ENCODE measurements around the gene DACT1.
A peak's percentile ranks its signal among the peaks of the same experiment; 100 is the strongest.

Gene DACT1

DNA sequence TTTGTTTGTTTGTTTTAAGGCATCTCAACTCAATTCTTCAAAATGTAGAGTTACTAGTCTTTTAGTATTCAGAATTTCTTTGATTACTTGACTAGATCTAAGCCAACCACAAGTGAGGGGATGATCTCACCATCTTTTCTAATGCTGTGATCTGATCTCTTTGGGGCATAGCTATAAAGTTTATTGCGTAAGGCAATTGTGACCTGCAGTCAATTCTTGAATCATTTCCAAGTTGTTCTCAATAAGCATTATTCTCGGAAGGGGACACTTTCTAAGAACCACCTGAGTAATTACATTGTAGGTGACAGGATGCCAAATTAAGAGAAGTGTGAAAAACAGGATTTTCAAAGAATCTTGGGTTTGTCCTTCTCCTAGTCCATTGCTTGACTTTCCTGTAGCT is 13.1 kb downstream of the DACT1 start:
- no peaks in the 10 kb centered on the region for H3K9me3 ChIP-seq
- no peak for DNase-seq
- H3K36me3 ChIP-seq, result peaks cover 12 to 14% (median 13%) of the 10 kb centered on the region in 3 donors
- no peak overlapping the region for H3K27ac ChIP-seq
- H3K4me1 ChIP-seq, result peaks cover 0 to 12% (median 5%) of the 10 kb centered on the region in 4 donors
- TF ChIP-seq, protein P1, sequence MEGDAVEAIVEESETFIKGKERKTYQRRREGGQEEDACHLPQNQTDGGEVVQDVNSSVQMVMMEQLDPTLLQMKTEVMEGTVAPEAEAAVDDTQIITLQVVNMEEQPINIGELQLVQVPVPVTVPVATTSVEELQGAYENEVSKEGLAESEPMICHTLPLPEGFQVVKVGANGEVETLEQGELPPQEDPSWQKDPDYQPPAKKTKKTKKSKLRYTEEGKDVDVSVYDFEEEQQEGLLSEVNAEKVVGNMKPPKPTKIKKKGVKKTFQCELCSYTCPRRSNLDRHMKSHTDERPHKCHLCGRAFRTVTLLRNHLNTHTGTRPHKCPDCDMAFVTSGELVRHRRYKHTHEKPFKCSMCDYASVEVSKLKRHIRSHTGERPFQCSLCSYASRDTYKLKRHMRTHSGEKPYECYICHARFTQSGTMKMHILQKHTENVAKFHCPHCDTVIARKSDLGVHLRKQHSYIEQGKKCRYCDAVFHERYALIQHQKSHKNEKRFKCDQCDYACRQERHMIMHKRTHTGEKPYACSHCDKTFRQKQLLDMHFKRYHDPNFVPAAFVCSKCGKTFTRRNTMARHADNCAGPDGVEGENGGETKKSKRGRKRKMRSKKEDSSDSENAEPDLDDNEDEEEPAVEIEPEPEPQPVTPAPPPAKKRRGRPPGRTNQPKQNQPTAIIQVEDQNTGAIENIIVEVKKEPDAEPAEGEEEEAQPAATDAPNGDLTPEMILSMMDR (IDR thresholded peaks at IDR 0.05), result no peak
- intact Hi-C loops (cut with DNase I; ENCODE audit: low total_unique reads), result no loop called here
- no peaks in the 10 kb centered on the region for H3K27me3 ChIP-seq
- H3K4me3 ChIP-seq, result no peak overlapping the region

DNA sequence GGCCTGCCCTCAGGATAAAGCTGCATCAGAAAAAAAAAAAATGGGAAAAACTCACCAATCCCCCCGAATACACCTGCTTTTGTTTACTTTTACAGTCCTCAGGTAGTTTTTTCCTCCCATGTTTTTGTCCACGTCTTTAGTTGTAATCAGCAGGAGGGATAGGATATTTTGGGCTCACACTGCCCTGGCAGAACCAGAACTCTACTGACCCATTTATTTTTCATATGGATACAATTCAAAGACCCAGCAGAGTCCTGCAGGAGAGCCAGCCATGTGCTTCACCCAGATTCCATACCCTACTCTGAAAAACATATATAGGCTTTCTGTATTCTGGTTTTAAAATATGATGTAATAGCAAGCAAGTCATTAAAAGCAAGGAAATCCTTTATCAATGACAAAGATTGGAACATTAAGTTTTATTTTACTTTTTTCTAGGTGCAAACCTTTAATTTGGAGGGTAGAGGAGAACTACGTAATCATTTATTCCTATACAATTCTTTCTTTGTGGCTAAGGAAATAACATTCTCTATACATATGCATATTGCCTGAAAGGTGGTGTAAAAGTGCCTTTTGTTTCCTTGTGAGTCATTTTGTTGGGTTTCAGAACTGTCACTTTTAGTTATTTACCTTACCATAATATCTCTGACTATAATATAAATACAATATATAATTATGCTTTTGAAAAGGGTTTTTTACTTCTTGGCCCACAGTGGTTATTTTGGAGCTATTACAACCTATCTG is 19.1 kb downstream of the DACT1 start:
- Histone ChIP-seq H3K36me3 (no peaks in the 10 kb centered on the region), H3K27me3 (no peaks in the 10 kb centered on the region), H3K4me3 (no peak overlapping the region), H3K27ac (no peak overlapping the region), H3K4me1 (peaks cover 4 to 41% (median 10%) of the 10 kb centered on the region in 4 donors), H3K9me3 (no peaks in the 10 kb centered on the region)
- no peak for DNase-seq
- intact Hi-C loops (cut with DNase I; ENCODE audit: low total_unique reads), result no loop called here
- TF ChIP-seq, protein P1 (IDR thresholded peaks at IDR 0.05), result no peak

DNA sequence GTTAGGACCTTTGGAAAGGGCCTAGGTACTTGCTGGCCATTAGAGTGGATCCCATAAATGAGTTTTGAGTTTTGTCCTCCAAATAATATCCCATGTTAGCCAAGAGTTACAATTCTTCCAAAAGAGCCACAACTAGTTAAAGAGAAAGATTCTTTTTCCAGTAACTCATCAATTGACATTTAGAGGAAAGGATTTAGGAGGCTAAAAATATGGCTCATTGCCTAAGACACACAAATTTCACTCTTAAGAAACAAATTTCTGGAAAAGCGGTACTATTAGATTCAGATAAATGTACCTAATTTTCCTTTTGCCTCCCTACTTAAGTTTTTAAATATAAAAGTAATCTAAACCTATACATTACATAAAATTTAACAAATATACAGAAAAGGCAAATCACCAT is 21.3 kb downstream of the DACT1 start:
- no peaks in the 10 kb centered on the region for H3K36me3 ChIP-seq
- H3K27me3 ChIP-seq, result no peaks in the 10 kb centered on the region
- TF ChIP-seq, protein P1 (IDR thresholded peaks at IDR 0.05), result no peak
- no peaks in the 10 kb centered on the region for H3K9me3 ChIP-seq
- intact Hi-C loops (cut with DNase I; ENCODE audit: low total_unique reads), result no loop called here
- no peak overlapping the region for H3K27ac ChIP-seq
- DNase-seq, result no peak
- H3K4me1 ChIP-seq, result peaks cover 4 to 54% (median 12%) of the 10 kb centered on the region in 4 donors
- no peak overlapping the region for H3K4me3 ChIP-seq

DNA sequence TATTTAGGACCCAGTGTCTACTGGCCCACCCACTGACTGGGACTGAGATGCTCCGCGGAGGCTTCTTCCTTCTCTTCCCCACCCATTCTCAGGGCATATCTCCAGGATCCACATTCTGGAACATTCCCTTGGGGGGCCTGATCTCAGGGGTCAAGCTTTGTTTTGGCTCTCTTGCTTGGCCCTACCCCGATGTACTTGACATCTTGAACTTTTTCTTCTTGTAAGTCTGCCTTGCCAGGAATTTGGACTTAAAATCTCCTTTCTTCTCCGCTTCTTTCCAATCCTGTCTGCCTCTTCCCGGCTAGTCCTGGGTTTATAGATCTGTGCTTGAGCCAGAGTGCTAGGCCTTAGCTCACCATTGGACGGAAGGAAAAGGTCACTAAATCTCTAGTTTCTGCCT is 22.1 kb downstream of the DACT1 start:
- TF ChIP-seq, protein P1 (IDR thresholded peaks at IDR 0.05), result no peak
- no peak overlapping the region for H3K4me3 ChIP-seq
- DNase-seq, result peak; percentile 25 to 73

DNA sequence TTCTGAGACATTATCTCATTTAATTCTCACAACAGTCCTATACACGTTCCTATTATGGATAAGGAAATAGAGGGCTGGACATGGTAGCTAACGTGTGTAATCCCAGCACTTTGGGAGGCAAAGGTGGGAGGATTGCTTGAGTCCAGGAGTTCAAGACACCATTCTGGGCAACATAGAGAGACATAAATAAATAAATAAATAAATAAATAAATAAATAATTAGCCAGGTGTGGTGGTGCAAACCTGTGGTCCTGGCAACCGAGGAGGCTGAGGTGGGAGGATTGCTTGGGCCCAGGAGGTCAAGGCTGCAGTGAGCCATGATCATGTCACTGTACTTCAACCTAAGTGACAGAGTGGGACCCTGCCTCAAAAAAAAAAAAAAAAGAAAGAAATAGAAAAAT is 22.6 kb downstream of the DACT1 start:
- TF ChIP-seq, protein P1 (IDR thresholded peaks at IDR 0.05), result no peak
- peak overlapping the region; percentile 56 to 67 for H3K27ac ChIP-seq
- peaks cover 4 to 58% (median 12%) of the 10 kb centered on the region in 4 donors for H3K4me1 ChIP-seq
- no peak overlapping the region for H3K4me3 ChIP-seq
- H3K36me3 ChIP-seq, result no peaks in the 10 kb centered on the region
- DNase-seq, result no peak
- intact Hi-C loops (cut with DNase I; ENCODE audit: low total_unique reads), result no loop called here
- H3K27me3 ChIP-seq, result no peaks in the 10 kb centered on the region
- H3K9me3 ChIP-seq, result no peaks in the 10 kb centered on the region

More for the DNA sequence above, 22.1 kb downstream of the DACT1 start:
- Histone ChIP-seq H3K4me1 (peaks cover 4 to 58% (median 12%) of the 10 kb centered on the region in 4 donors), H3K36me3 (no peaks in the 10 kb centered on the region), H3K27ac (peak overlapping the region; percentile 56 to 67), H3K9me3 (no peaks in the 10 kb centered on the region), H3K27me3 (no peaks in the 10 kb centered on the region)
- intact Hi-C loops (cut with DNase I; ENCODE audit: low total_unique reads), result no loop called here

Measured in tibial artery (tissue), 4 donors.